Skeletal muscle tissue (tissue), 4 donors: Measurements from ENCODE around the gene CAGE1. TPM values are rescaled to one million over a fixed set of nuclear protein-coding genes. Genes with fewer than 3 reads are reported as not detected.

Experiments
- H3K27ac ChIP-seq: one replicate; pipeline ENCODE4 v1.7.0; 2013; ENCODE audit warnings: mild to moderate bottlenecking, low read depth, low read length, inconsistent platforms
- H3K27me3 ChIP-seq, 3 donors: one replicate each; pipeline ENCODE4 v1.7.0; 2013; ENCODE audit warnings: low read length in 3 of 3; ENCODE audit not compliant: control insufficient read depth in 3 of 3, insufficient read depth in 3 of 3
- H3K36me3 ChIP-seq, 3 donors: one replicate each; pipeline ENCODE4 v1.7.0; 2013; ENCODE audit warnings: low read length in 3 of 3; ENCODE audit not compliant: control insufficient read depth in 3 of 3, insufficient read depth in 3 of 3
- H3K4me1 ChIP-seq, 3 donors: one replicate each; pipeline ENCODE4 v1.7.0; 2013; ENCODE audit warnings: low read length in 3 of 3, mild to moderate bottlenecking in 3 of 3; ENCODE audit not compliant: control insufficient read depth in 3 of 3, insufficient read depth in 3 of 3
- H3K4me3 ChIP-seq, 3 donors: one replicate each; pipeline ENCODE4 v1.7.0; 2013; ENCODE audit warnings: low read length in 3 of 3
- H3K9ac ChIP-seq, 3 donors: one replicate each; pipeline ENCODE4 v1.7.0; 2013; ENCODE audit warnings: low read length in 3 of 3, mild to moderate bottlenecking in 3 of 3, moderate library complexity in 2 of 3, low read depth in 1 of 3
- H3K9me3 ChIP-seq, 3 donors: one replicate each; pipeline ENCODE4 v1.7.0; 2013; ENCODE audit warnings: low read length in 3 of 3; ENCODE audit not compliant: control insufficient read depth in 3 of 3
- total RNA-seq: library from RNA; depleted of rRNA; stranded (reverse); fragments of >200 nt; gene quantifications from one replicate; pipeline ENCODE4 v1.2.3, GENCODE V29; 2014
- donor health status: Osteomylitis.

Gene CAGE1
- total RNA-seq, 1 donor from 2014 or later, result not detected

GRCh38 chr6:7425808-7426190 is 36.3 kb upstream of the CAGE1 start:
- Histone ChIP-seq H3K4me1 (no peaks in the 10 kb centered on the region), H3K27me3 (peaks cover 0 to 1% (median 0%) of the 10 kb centered on the region in 3 donors), H3K36me3 (no peaks in the 10 kb centered on the region), H3K27ac (no peak overlapping the region), H3K9me3 (no peaks in the 10 kb centered on the region), H3K9ac (no peak overlapping the region), H3K4me3 (no peak overlapping the region)

- Histone ChIP-seq H3K36me3 (no peaks in the 10 kb centered on the region), H3K27ac (no peak overlapping the region)
Observed at GRCh38 chr6:7424967-7425807, 35.6 kb upstream of the CAGE1 start.

GRCh38 chr6:7424058-7424457 is 34.5 kb upstream of the CAGE1 start:
- Histone ChIP-seq H3K4me1 (no peaks in the 10 kb centered on the region), H3K27ac (no peak overlapping the region), H3K36me3 (peaks cover 0 to 4% (median 0%) of the 10 kb centered on the region in 3 donors), H3K9ac (no peak overlapping the region), H3K27me3 (no peaks in the 10 kb centered on the region), H3K9me3 (no peaks in the 10 kb centered on the region), H3K4me3 (no peak overlapping the region)

More at GRCh38 chr6:7424967-7425807, 35.6 kb upstream of the CAGE1 start:
- Histone ChIP-seq H3K4me1 (no peaks in the 10 kb centered on the region), H3K27me3 (no peaks in the 10 kb centered on the region), H3K9ac (no peak overlapping the region), H3K9me3 (no peaks in the 10 kb centered on the region), H3K4me3 (no peak overlapping the region)

GRCh38 chr6:7421066-7421465 is 31.5 kb upstream of the CAGE1 start:
- Histone ChIP-seq H3K36me3 (peaks cover under 1 to 28% (median 19%) of the 10 kb centered on the region in 3 donors), H3K4me1 (no peaks in the 10 kb centered on the region)

GRCh38 chr6:7419065-7419464 is 29.5 kb upstream of the CAGE1 start:
- peaks cover 18 to 48% (median 39%) of the 10 kb centered on the region in 3 donors for H3K36me3 ChIP-seq
- H3K27ac ChIP-seq, result no peak overlapping the region
- H3K4me3 ChIP-seq, result no peak overlapping the region
- H3K27me3 ChIP-seq, result no peaks in the 10 kb centered on the region
- no peaks in the 10 kb centered on the region for H3K9me3 ChIP-seq
- no peak overlapping the region for H3K9ac ChIP-seq
- no peaks in the 10 kb centered on the region for H3K4me1 ChIP-seq

More at GRCh38 chr6:7421066-7421465, 31.5 kb upstream of the CAGE1 start:
- no peak overlapping the region for H3K27ac ChIP-seq
- H3K27me3 ChIP-seq, result no peaks in the 10 kb centered on the region
- H3K9ac ChIP-seq, result no peak overlapping the region
- H3K4me3 ChIP-seq, result no peak overlapping the region
- H3K9me3 ChIP-seq, result no peaks in the 10 kb centered on the region

GRCh38 chr6:7418238-7418905 is 28.8 kb upstream of the CAGE1 start:
- Histone ChIP-seq H3K36me3 (peaks cover 18 to 52% (median 45%) of the 10 kb centered on the region in 3 donors), H3K4me1 (no peaks in the 10 kb centered on the region), H3K4me3 (no peak overlapping the region), H3K9me3 (no peaks in the 10 kb centered on the region), H3K9ac (no peak overlapping the region), H3K27ac (no peak overlapping the region), H3K27me3 (no peaks in the 10 kb centered on the region)

- H3K9me3 ChIP-seq, result no peaks in the 10 kb centered on the region
- H3K4me3 ChIP-seq, result no peak overlapping the region
- H3K36me3 ChIP-seq, result peaks cover 18 to 52% (median 49%) of the 10 kb centered on the region in 3 donors
Observed at GRCh38 chr6:7417684-7418083, 28.1 kb upstream of the CAGE1 start.

GRCh38 chr6:7414811-7415210 is 25.3 kb upstream of the CAGE1 start:
- no peaks in the 10 kb centered on the region for H3K27me3 ChIP-seq
- no peak overlapping the region for H3K27ac ChIP-seq
- peaks cover 21 to 77% (median 69%) of the 10 kb centered on the region in 3 donors for H3K36me3 ChIP-seq
- H3K9ac ChIP-seq, result no peak overlapping the region
- no peaks in the 10 kb centered on the region for H3K4me1 ChIP-seq
- no peak overlapping the region for H3K4me3 ChIP-seq
- H3K9me3 ChIP-seq, result no peaks in the 10 kb centered on the region

More at GRCh38 chr6:7417684-7418083, 28.1 kb upstream of the CAGE1 start:
- Histone ChIP-seq H3K27ac (no peak overlapping the region), H3K27me3 (no peaks in the 10 kb centered on the region), H3K9ac (no peak overlapping the region), H3K4me1 (no peaks in the 10 kb centered on the region)

GRCh38 chr6:7413151-7413823 is 23.7 kb upstream of the CAGE1 start:
- Histone ChIP-seq H3K27ac (no peak overlapping the region), H3K9ac (no peak overlapping the region), H3K4me3 (no peak overlapping the region), H3K36me3 (peaks cover 21 to 71% (median 71%) of the 10 kb centered on the region in 3 donors), H3K27me3 (no peaks in the 10 kb centered on the region), H3K4me1 (no peaks in the 10 kb centered on the region), H3K9me3 (no peaks in the 10 kb centered on the region)
